Transverse colon (tissue), 4 donors: ENCODE measurements around the gene PDZK1IP1.

Experiments used
- CTCF ChIP-seq, 5 experiments: fragments of 200-600 bp in 3 of 5; fragments of 450-650 bp in 2 of 5; sonication (generic) in 3 of 5; IDR thresholded peaks; 1 replicate in 2 of 5; 2 replicates in 3 of 5; pipeline ENCODE4 v1.5.1; 2016 to 2017; ENCODE audit warnings: antibody characterized with exemption in 5 of 5, inconsistent platforms in 3 of 5, mild to moderate bottlenecking in 2 of 5, moderate library complexity in 1 of 5
- EP300 ChIP-seq: sonication (generic); formaldehyde crosslinking; IDR thresholded peaks from one replicate; pipeline ENCODE4 v1.6.1; 2017; ENCODE audit warnings: antibody characterized with exemption, low read depth
- POLR2A ChIP-seq: fragments of 450-650 bp; IDR thresholded peaks from one replicate; pipeline ENCODE4 v1.6.1; 2016; ENCODE audit warnings: antibody characterized with exemption, mild to moderate bottlenecking, moderate library complexity
- POLR2AphosphoS5 ChIP-seq, 3 donors: sonication (generic); formaldehyde crosslinking; IDR thresholded peaks; one replicate each; pipeline ENCODE4 v1.6.1; 2016; ENCODE audit warnings: antibody characterized with exemption in 3 of 3

- TF ChIP-seq CTCF (IDR thresholded peaks at IDR 0.05), result no peak
- TF ChIP-seq EP300, result no peak
- TF ChIP-seq POLR2A, result no peak
- TF ChIP-seq POLR2AphosphoS5 (IDR thresholded peaks at IDR 0.05), result no peak
These were observed 17.1 kb downstream of the PDZK1IP1 start for GRCh38 chr1:47172782-47173181.
